Erythroblast (primary cell): ENCODE results near the gene SOX6.

ENCODE experiments used
- GATA1 ChIP-seq: IDR thresholded peaks from 2 replicates; pipeline ENCODE4 v1.6.1; 2011; ENCODE audit warnings: low read depth, mild to moderate bottlenecking, control low read depth, low read length, moderate library complexity
- POLR2A ChIP-seq: IDR thresholded peaks from 2 replicates; pipeline ENCODE4 v1.6.1; 2011; ENCODE audit warnings: mild to moderate bottlenecking, low read length

DNA sequence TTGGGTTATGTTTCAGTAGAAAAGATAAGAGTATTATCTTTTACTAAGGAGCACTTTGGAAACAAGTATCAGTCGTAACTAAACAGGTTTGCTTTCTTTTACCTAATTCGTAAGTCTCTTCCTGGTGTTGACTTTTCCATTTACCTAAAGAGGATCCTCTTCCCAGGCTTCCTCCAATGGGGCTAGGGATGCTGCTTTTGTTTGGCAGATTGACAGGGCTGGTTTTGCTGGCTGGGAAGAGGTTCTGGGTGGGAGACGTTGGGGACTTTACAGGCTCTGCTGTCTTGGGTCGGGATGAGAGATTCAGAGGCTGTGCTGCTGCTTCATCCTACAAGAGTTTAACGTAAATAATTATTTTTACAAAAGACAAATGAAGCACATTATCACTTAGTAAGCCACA is 306.7 kb downstream of the SOX6 start:
- TF ChIP-seq POLR2A (no peak), GATA1 (no peak)
